Pancreas (tissue), 10 donors: ENCODE results near the gene BCORL1. TPM values are rescaled to one million over a fixed set of nuclear protein-coding genes. Genes with fewer than 3 reads are reported as not detected.

Experiments
- ATAC-seq, 4 donors: fragments of 200-7000 bp; cut with Tn5 transposase; one replicate each; pipeline versions ENCODE4 v1.8.0 to v1.9.1; 2020; ENCODE audit warnings: mild to moderate bottlenecking in 4 of 4, moderate library complexity in 4 of 4
- DNase-seq, 6 donors: peaks; one replicate each; pipeline ENCODE4 v3.0.0-alpha.2; 2020
- FAIRE-seq: peaks from 2 replicates; lab custom pipeline; 2012; peaks lifted over from hg19 to GRCh38; lab: Jason Lieb, UNC
- H3K27ac ChIP-seq, 4 donors: fragments of 200-600 bp; sonication (generic); 1 replicate in 3 of 4; 2 replicates in 1 of 4; pipeline versions ENCODE4 v1.5.0 to v1.8.0; 2020
- H3K27me3 ChIP-seq, 4 donors: fragments of 200-600 bp; one replicate each; pipeline ENCODE4 v1.8.0; 2021
- H3K36me3 ChIP-seq, 3 donors: fragments of 200-600 bp; sonication (generic) in 1 of 3; one replicate each; pipeline versions ENCODE4 v1.5.0 to v1.8.0; 2020 to 2021
- H3K4me1 ChIP-seq, 3 donors: fragments of 200-600 bp; one replicate each; pipeline ENCODE4 v1.8.0; 2021
- H3K4me3 ChIP-seq, 4 donors: fragments of 200-600 bp; sonication (generic) in 2 of 4; one replicate each; pipeline versions ENCODE4 v1.5.0 to v1.8.0; 2020 to 2021
- H3K9me3 ChIP-seq, 4 donors: fragments of 200-600 bp; one replicate each; pipeline ENCODE4 v1.8.0; 2021
- CTCF ChIP-seq, 4 donors: fragments of 200-600 bp; sonication (generic) in 3 of 4; IDR thresholded peaks; one replicate each; pipeline versions ENCODE4 v1.5.0 to v1.8.0; 2021; ENCODE audit warnings: antibody characterized with exemption in 4 of 4
- WGBS, 2 donors: extraction: QIAGEN DNeasy Blood & Tissue Kit; methylation state at CpG; one replicate each; pipeline ENCODE4 v1.1.7; 2013; 5-methylcytosine and 5-hydroxymethylcytosine counted together
- intact Hi-C, 3 donors: fragments of 100-400 bp; cut with DNase I; formaldehyde crosslinking; loops; one replicate each; pipeline versions ENCODE4 v1.11.1 to v1.14.2; 2022
- polyA plus RNA-seq, 2 donors: library from polyadenylated mRNA; stranded (reverse); fragments of 200-250 nt; gene quantifications; one replicate each; pipeline ENCODE4 v1.2.3, GENCODE V29; 2013
- total RNA-seq, 6 donors: library from RNA; stranded (reverse); fragmentation: NEBNext Ultra II Directional in 4 of 6; extraction: Animal tissue kit (Norgen Biotek cat#: 25700) in 4 of 6; gene quantifications; one replicate each; pipeline versions ENCODE4 v1.2.1 to v1.2.4, GENCODE V29; 2021 to 2023
- donor health status: healthy with polysubstance abuse.
- donor health status: DM: no; HTN: no; CAD: no; lungs with moderate emphysema.
- donor health status: DM: no; HTN: no; CAD: no.
- donor health status: control.
- donor health status: control.
- donor health status: Bipolar disorder and iron deficiency.
- donor health status: DM: yes; HTN: yes; CAD: no.
- donor health status: DM: no; HTN: no; CAD: no.
- donor health status: DM: no; HTN: no; CAD: no.
- donor health status: DM: yes; HTN: yes; CAD: no.

Gene BCORL1
- total and polyA plus RNA-seq, 8 donors = 1.7 to 11.1 (median 5.6) TPM

DNA sequence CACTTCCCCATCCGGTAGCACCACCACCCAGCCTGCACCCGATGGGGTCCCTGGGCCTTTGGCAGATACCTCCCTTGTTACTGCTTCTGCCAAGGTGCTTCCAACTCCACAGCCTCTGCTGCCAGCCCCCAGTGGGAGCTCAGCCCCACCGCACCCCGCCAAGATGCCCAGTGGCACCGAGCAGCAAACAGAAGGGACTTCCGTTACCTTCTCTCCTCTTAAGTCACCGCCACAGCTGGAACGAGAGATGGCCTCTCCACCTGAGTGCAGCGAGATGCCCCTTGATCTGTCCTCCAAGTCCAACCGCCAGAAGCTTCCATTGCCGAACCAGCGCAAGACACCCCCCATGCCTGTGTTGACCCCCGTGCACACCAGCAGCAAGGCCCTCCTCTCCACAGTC is 31.9 kb downstream of the BCORL1 start:
- Histone ChIP-seq H3K36me3 (no peaks in the 10 kb centered on the region), H3K4me3 (no peak overlapping the region), H3K4me1 (no peaks in the 10 kb centered on the region), H3K9me3 (no peaks in the 10 kb centered on the region), H3K27me3 (no peaks in the 10 kb centered on the region), H3K27ac (no peak overlapping the region)
- 87 to 95% methylated on average over 13 of the region's 13 CpGs for WGBS, 2 donors
- DNase-seq = no peak
- FAIRE-seq = no peak
- no peak for ATAC-seq
- intact Hi-C loops = no loop called here
- TF ChIP-seq CTCF (IDR thresholded peaks at IDR 0.05) = no peak

DNA sequence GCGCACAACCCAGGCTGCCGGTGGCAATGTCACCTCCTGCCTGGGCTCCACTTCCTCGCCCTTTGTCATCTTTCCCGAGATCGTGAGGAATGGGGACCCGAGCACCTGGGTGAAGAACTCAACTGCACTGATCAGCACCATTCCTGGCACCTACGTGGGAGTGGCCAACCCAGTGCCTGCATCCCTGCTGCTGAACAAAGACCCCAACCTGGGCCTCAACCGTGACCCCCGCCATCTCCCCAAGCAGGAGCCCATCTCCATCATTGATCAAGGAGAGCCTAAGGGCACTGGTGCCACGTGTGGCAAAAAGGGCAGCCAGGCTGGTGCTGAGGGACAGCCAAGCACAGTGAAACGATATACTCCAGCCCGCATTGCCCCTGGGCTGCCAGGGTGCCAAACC is 32.3 kb downstream of the BCORL1 start:
- Histone ChIP-seq H3K4me1 (no peaks in the 10 kb centered on the region), H3K27ac (no peak overlapping the region), H3K27me3 (no peaks in the 10 kb centered on the region), H3K4me3 (no peak overlapping the region), H3K9me3 (no peaks in the 10 kb centered on the region), H3K36me3 (no peaks in the 10 kb centered on the region)
- no peak for TF ChIP-seq CTCF (IDR thresholded peaks at IDR 0.05)
- intact Hi-C loops = no loop called here
- 82 to 89% methylated on average over 12 of the region's 12 CpGs for WGBS, 2 donors
- ATAC-seq = no peak
- DNase-seq = no peak
- no peak for FAIRE-seq

GRCh38 chrX:130015181-130015580 is 32.7 kb downstream of the BCORL1 start:
- FAIRE-seq (no peak), ATAC-seq (no peak), DNase-seq (no peak)
- TF ChIP-seq CTCF (IDR thresholded peaks at IDR 0.05) = no peak
- no peak overlapping the region for H3K27ac ChIP-seq
- no peaks in the 10 kb centered on the region for H3K27me3 ChIP-seq
- H3K36me3 ChIP-seq = no peaks in the 10 kb centered on the region
- H3K4me1 ChIP-seq = no peaks in the 10 kb centered on the region
- no peaks in the 10 kb centered on the region for H3K9me3 ChIP-seq
- no peak overlapping the region for H3K4me3 ChIP-seq
- intact Hi-C loops = no loop called here
- 85 to 93% methylated on average over 15 of the region's 15 CpGs for WGBS, 2 donors

GRCh38 chrX:130018143-130018542 is 35.7 kb downstream of the BCORL1 start:
- TF ChIP-seq CTCF (IDR thresholded peaks at IDR 0.05) = no peak
- no peak for FAIRE-seq

DNA sequence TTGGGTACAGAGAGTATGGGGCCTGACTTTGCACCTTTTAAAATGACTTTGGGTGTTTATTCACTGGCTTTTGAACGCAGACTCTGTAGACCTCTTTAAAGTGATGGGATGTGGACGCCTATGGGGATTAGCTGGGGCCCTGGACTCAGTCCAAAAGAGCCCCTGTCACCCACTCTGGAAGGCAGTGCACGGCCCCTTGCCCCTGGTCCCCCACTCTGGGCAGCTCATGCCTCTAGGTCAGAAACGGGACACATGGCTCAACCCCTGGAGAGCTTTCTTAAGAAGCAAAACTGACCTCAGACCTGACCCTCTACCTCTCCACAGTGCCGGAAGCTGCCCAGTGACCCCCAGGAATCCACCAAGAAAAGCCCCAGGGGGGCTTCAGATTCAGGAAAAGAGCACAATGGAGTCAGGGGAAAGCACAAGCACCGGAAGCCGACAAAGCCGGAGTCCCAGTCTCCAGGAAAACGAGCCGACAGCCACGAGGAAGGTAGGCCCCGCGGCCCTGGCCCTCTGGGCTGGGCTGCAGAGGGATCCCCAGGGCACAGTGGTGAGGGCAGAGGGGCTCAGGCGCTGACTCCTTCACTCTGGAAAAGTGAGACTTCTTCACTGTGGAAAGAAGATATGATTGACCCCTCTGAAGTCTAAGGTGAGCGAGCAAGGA is 38.4 kb downstream of the BCORL1 start:
- no peak for TF ChIP-seq CTCF (IDR thresholded peaks at IDR 0.05)
- H3K9me3 ChIP-seq = no peaks in the 10 kb centered on the region
- H3K27ac ChIP-seq = no peak overlapping the region
- 85% methylated on average over 15 of the region's 15 CpGs for WGBS, 2 donors
- ATAC-seq = no peak
- intact Hi-C loops = no loop called here
- no peaks in the 10 kb centered on the region for H3K36me3 ChIP-seq
- no peak for DNase-seq
- no peak overlapping the region for H3K4me3 ChIP-seq
- H3K27me3 ChIP-seq = no peaks in the 10 kb centered on the region
- no peaks in the 10 kb centered on the region for H3K4me1 ChIP-seq
- FAIRE-seq = no peak

More at GRCh38 chrX:130018143-130018542, 35.7 kb downstream of the BCORL1 start:
- Histone ChIP-seq H3K4me3 (no peak overlapping the region), H3K36me3 (no peaks in the 10 kb centered on the region), H3K27ac (no peak overlapping the region), H3K9me3 (no peaks in the 10 kb centered on the region), H3K4me1 (no peaks in the 10 kb centered on the region), H3K27me3 (no peaks in the 10 kb centered on the region)
- intact Hi-C loops = no loop called here
- DNase-seq = no peak
- no peak for ATAC-seq
- 67 to 97% methylated on average over 1 of the region's 1 CpG for WGBS, 2 donors
